ENCODE data around the gene PBX1. TPM values are rescaled to one million over a fixed set of nuclear protein-coding genes. Genes with fewer than 3 reads are reported as not detected.

PBX1 gene
- total RNA-seq, 2 donors from 2014 or later = 50.2 to 60.4 TPM

DNA sequence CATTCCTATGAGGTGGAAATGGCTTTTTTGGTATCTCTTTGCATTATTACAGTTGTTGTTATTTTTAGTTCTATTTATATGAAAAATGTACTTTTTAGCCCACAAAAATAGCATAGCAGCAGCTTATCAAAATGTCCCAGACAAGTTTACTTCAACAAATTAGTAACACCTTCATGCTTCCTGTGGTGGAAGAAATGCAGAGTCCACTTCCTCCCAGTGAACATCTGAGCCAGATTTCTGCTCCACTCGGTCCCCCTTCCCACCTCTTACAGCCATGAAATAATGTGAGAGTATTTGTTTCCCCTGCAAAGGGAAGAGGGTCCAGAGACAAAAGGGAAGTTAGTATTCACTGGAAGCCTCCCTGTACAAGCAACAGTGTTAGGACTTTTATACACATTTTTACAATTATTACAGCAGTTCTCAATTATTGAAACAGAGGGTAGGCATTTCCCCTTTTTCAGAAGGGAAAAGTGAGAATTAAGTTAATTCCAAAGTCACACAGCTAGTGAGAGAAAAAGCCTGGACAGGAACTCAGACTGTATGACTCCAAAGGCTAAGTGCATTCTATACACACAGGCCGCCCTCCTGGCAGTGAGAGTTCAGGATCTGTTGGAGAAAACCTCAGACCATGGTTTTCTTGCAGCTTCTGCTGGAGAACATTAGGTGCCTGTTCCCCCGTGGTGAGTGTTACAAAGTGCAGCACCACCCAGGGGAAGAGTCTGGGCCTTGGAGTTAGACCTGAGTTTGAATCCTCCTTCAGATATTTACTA is 126.5 kb downstream of the PBX1 start:
- H3K9me3 ChIP-seq = no peaks in the 10 kb centered on the region
- 66% methylated on average over 3 of the region's 3 CpGs for WGBS
- no peaks in the 10 kb centered on the region for H3K27me3 ChIP-seq (replicated peaks; ENCODE audit: insufficient read depth)
- H3K27ac ChIP-seq = no peak overlapping the region
- H3K4me1 ChIP-seq (replicated peaks) = no peaks in the 10 kb centered on the region
- no peak overlapping the region for H3K4me3 ChIP-seq
- TF ChIP-seq, protein P1, sequence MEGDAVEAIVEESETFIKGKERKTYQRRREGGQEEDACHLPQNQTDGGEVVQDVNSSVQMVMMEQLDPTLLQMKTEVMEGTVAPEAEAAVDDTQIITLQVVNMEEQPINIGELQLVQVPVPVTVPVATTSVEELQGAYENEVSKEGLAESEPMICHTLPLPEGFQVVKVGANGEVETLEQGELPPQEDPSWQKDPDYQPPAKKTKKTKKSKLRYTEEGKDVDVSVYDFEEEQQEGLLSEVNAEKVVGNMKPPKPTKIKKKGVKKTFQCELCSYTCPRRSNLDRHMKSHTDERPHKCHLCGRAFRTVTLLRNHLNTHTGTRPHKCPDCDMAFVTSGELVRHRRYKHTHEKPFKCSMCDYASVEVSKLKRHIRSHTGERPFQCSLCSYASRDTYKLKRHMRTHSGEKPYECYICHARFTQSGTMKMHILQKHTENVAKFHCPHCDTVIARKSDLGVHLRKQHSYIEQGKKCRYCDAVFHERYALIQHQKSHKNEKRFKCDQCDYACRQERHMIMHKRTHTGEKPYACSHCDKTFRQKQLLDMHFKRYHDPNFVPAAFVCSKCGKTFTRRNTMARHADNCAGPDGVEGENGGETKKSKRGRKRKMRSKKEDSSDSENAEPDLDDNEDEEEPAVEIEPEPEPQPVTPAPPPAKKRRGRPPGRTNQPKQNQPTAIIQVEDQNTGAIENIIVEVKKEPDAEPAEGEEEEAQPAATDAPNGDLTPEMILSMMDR (IDR thresholded peaks at IDR 0.05) = no peak
- TF ChIP-seq POLR2AphosphoS5 (IDR thresholded peaks at IDR 0.05) (no peak), POLR2A (IDR thresholded peaks at IDR 0.05) (no peak)
- H3K36me3 ChIP-seq = no peaks in the 10 kb centered on the region
- intact Hi-C loops (cut with DNase I) = no loop called here
- DNase-seq (ENCODE audit: low spot score) = no peak

DNA sequence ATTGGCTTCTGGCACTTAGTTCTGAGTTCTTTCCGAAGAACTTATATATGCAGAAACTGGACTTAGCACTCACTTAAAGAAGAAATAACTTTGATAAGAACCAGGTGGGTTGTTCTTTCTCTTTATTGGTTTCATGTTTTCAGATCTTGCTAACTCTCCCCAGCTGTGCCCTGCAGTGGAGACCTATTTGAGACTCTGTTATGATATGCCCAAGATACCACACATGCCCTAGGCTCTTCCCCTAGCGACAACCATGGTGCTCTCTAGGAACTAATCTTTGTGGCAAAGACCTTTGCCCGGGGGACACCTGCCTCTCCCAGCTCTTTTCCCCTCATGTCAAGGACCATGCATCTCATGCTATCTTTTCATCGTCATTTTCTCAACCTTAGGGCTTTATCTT is 128.8 kb downstream of the PBX1 start:
- DNase-seq (ENCODE audit: low spot score) = no peak
- Histone ChIP-seq H3K36me3 (no peaks in the 10 kb centered on the region), H3K4me3 (no peak overlapping the region), H3K4me1 (replicated peaks) (no peaks in the 10 kb centered on the region), H3K27me3 (replicated peaks; ENCODE audit: insufficient read depth) (no peaks in the 10 kb centered on the region), H3K9me3 (no peaks in the 10 kb centered on the region), H3K27ac (no peak overlapping the region)
- no peak for TF ChIP-seq POLR2A (IDR thresholded peaks at IDR 0.05)
- TF ChIP-seq POLR2AphosphoS5 (IDR thresholded peaks at IDR 0.05) = no peak
- TF ChIP-seq, protein P1 (IDR thresholded peaks at IDR 0.05) = no peak
- 93% methylated on average over 4 of the region's 4 CpGs for WGBS
- intact Hi-C loops (cut with DNase I) = no loop called here

DNA sequence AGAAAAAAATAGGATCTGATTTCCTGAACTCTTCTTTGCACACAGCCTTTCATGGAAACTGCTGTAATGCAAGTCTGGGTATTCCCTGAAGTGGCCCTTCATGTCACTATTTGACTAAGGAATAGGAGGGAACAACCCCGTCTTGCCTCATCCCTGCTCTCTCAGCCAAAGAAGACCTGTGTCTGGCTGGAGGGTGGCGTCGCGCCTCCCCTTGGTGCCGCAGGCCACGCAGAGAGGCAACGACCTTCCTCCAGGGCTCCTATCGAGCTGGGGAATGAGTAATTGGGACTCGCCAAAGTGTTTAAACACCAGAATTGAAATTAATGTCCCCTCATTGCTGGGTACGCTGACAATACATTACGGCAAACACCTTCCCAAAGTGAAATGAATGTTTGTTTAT is 129.8 kb downstream of the PBX1 start:
- Histone ChIP-seq H3K27me3 (replicated peaks; ENCODE audit: insufficient read depth) (no peaks in the 10 kb centered on the region), H3K36me3 (no peaks in the 10 kb centered on the region), H3K4me3 (no peak overlapping the region), H3K27ac (no peak overlapping the region), H3K9me3 (no peaks in the 10 kb centered on the region), H3K4me1 (replicated peaks) (no peaks in the 10 kb centered on the region)
- no peak for DNase-seq (ENCODE audit: low spot score)
- intact Hi-C loops (cut with DNase I) = no loop called here
- TF ChIP-seq POLR2AphosphoS5 (IDR thresholded peaks at IDR 0.05) (no peak), POLR2A (IDR thresholded peaks at IDR 0.05) (no peak)
- TF ChIP-seq, protein P1 (IDR thresholded peaks at IDR 0.05) = no peak
- 86% methylated on average over 11 of the region's 11 CpGs for WGBS

DNA sequence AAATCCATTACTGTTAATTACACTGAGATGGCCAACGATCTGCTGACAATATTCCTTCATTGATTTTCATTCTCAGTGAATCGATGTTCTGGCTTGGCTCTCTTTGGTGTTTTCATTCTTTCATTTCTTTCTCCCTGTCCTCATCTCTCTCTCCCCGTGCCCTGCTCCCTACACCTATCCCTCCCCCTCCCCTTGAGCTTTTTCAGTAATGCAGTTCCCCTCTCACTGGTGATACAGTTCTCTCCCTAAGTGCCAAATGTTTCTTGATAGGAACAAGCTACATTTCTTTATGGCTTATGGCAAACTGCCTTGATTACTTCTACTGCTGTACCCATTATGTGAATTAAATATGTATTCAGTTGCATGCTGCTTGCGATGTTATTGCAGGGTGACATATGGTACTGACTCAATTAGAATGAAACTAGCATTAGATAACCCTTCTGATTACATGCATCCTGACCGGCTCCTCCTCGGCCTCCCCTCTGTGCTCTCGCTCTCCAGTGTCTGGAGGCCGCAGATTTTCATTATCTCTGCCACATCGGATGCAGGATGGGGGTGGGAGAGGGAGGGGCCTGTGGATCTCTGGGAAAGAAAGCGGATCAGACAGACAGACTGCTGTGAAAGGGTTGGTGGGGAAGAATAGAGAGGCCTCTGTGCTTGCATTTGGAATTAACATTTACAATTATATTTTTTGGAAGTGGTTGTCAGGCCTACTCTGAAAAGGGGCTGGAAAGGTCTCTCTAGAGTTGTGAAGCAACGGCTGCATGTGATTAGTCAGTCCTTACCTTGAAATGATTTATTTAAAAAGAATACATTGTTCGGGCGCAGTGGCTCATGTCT is 130.9 kb downstream of the PBX1 start:
- no peaks in the 10 kb centered on the region for H3K4me1 ChIP-seq (replicated peaks)
- intact Hi-C loops (cut with DNase I) = no loop called here
- H3K9me3 ChIP-seq = no peaks in the 10 kb centered on the region
- H3K27me3 ChIP-seq (replicated peaks; ENCODE audit: insufficient read depth) = no peaks in the 10 kb centered on the region
- 78% methylated on average over 13 of the region's 13 CpGs for WGBS
- H3K4me3 ChIP-seq = no peak overlapping the region
- TF ChIP-seq POLR2A (IDR thresholded peaks at IDR 0.05) = no peak
- TF ChIP-seq, protein P1 (IDR thresholded peaks at IDR 0.05) = no peak
- TF ChIP-seq POLR2AphosphoS5 (IDR thresholded peaks at IDR 0.05) = no peak
- H3K27ac ChIP-seq = no peak overlapping the region
- DNase-seq (ENCODE audit: low spot score) = no peak
- H3K36me3 ChIP-seq = no peaks in the 10 kb centered on the region
